HepG2 (cell line): ENCODE results near the gene FCRLA. TPM values are rescaled to one million over a fixed set of nuclear protein-coding genes. Genes with fewer than 3 reads are reported as not detected.

Source experiments
- ASH2L ChIP-seq: fragments of 300-600, 200-600 bp; sonication (generic); IDR thresholded peaks from 2 replicates; pipeline ENCODE4 v1.7.0; 2017; ENCODE audit warnings: low read depth, mild to moderate bottlenecking, moderate library complexity, mixed read lengths, low read length; ENCODE audit not compliant: insufficient read length
- ATM ChIP-seq: fragments of 450-650 bp; IDR thresholded peaks from 2 replicates; pipeline ENCODE4 v1.7.1; 2017; ENCODE audit warnings: mild to moderate bottlenecking, borderline replicate concordance
- CSRNP1 ChIP-seq: sonication (generic); formaldehyde crosslinking; IDR thresholded peaks from 2 replicates; pipeline ENCODE4 v1.8.1; 2023; ENCODE audit warnings: mild to moderate bottlenecking, missing genetic modification reagents
- DR1 ChIP-seq: sonication (generic); formaldehyde crosslinking; IDR thresholded peaks from 2 replicates; pipeline ENCODE4 v1.8.0; 2021; ENCODE audit warnings: mild to moderate bottlenecking, missing genetic modification reagents, inconsistent platforms
- ELK4 ChIP-seq: sonication (generic); formaldehyde crosslinking; IDR thresholded peaks from 2 replicates; pipeline ENCODE4 v1.9.0; 2021; ENCODE audit warnings: missing genetic modification reagents, borderline replicate concordance
- FOXP1 ChIP-seq, 2 experiments: fragments of 450-650 bp in 1 of 2; IDR thresholded peaks; 2 replicates each; pipeline ENCODE4 v1.6.1; 2017 to 2018; ENCODE audit warnings: antibody characterized with exemption in 1 of 2
- HOXA7 ChIP-seq: sonication (generic); formaldehyde crosslinking; IDR thresholded peaks from 2 replicates; pipeline ENCODE4 v1.8.1; 2022; ENCODE audit warnings: mild to moderate bottlenecking, missing genetic modification reagents, moderate library complexity
- MAZ ChIP-seq, 2 experiments: sonication (generic) in 1 of 2; formaldehyde crosslinking in 1 of 2; IDR thresholded peaks; 2 replicates each; pipeline versions ENCODE4 v1.5.0 to v1.6.1; 2012 to 2020; ENCODE audit warnings: low read depth in 2 of 2, mild to moderate bottlenecking in 2 of 2, borderline replicate concordance in 1 of 2, improper control_type of control experiment in 1 of 2, low read length in 1 of 2, missing genetic modification reagents in 1 of 2, moderate library complexity in 1 of 2
- MYC ChIP-seq: sonication (generic); formaldehyde crosslinking; IDR thresholded peaks from 2 replicates; pipeline ENCODE4 v1.9.0; 2021; ENCODE audit warnings: missing genetic modification reagents, borderline replicate concordance
- NR2C2 ChIP-seq: sonication (generic); formaldehyde crosslinking; IDR thresholded peaks from 2 replicates; pipeline ENCODE4 v1.4.0; 2020; ENCODE audit warnings: missing genetic modification reagents, mild to moderate bottlenecking, moderate library complexity, borderline replicate concordance
- NRL ChIP-seq: sonication (generic); formaldehyde crosslinking; IDR thresholded peaks from 2 replicates; pipeline ENCODE4 v1.5.0; 2020; ENCODE audit warnings: missing genetic modification reagents, mild to moderate bottlenecking, moderate library complexity, borderline replicate concordance
- RARG ChIP-seq: sonication (generic); formaldehyde crosslinking; IDR thresholded peaks from 2 replicates; pipeline ENCODE4 v1.4.0; 2020; ENCODE audit warnings: low read depth, mild to moderate bottlenecking, missing genetic modification reagents
- RXRA ChIP-seq: sonication (generic); formaldehyde crosslinking; IDR thresholded peaks from 2 replicates; pipeline ENCODE4 v1.5.1; 2020; ENCODE audit warnings: missing genetic modification reagents
- SATB2 ChIP-seq: sonication (generic); formaldehyde crosslinking; IDR thresholded peaks from 2 replicates; pipeline ENCODE4 v1.5.0; 2020; ENCODE audit warnings: missing genetic modification reagents
- SMAD3 ChIP-seq: sonication (generic); formaldehyde crosslinking; IDR thresholded peaks from 2 replicates; pipeline ENCODE4 v1.4.0; 2020; ENCODE audit warnings: missing genetic modification reagents
- SYNCRIP ChIP-seq: fragments of 200-400 bp; formaldehyde crosslinking; IDR thresholded peaks from 2 replicates; pipeline ENCODE4 v1.6.1; 2018; ENCODE audit warnings: mild to moderate bottlenecking, low read depth, low read length; ENCODE audit not compliant: insufficient read depth
- ZFP36 ChIP-seq: fragments of 150-350 bp; IDR thresholded peaks from 2 replicates; pipeline ENCODE4 v1.6.1; 2018; ENCODE audit warnings: borderline replicate concordance, low read length, low read depth; ENCODE audit not compliant: partially characterized antibody
- ZKSCAN1 ChIP-seq: fragments of 150-350 bp; IDR thresholded peaks from 2 replicates; pipeline ENCODE4 v1.6.1; 2014; ENCODE audit warnings: low read length
- ZNF292 ChIP-seq: sonication (generic); formaldehyde crosslinking; IDR thresholded peaks from 2 replicates; pipeline ENCODE4 v1.8.1; 2022; ENCODE audit warnings: mild to moderate bottlenecking, low read depth, missing genetic modification reagents, borderline replicate concordance
- ZNF296 ChIP-seq: sonication (generic); formaldehyde crosslinking; conservative IDR thresholded peaks from 2 replicates; pipeline ENCODE4 v1.5.0; 2020; ENCODE audit warnings: mild to moderate bottlenecking, missing genetic modification reagents
- ZNF333 ChIP-seq: sonication (generic); formaldehyde crosslinking; IDR thresholded peaks from 2 replicates; pipeline ENCODE4 v1.4.0; 2020; ENCODE audit warnings: mild to moderate bottlenecking, missing genetic modification reagents, borderline replicate concordance
- ZNF484 ChIP-seq: sonication (generic); formaldehyde crosslinking; IDR thresholded peaks from 2 replicates; pipeline ENCODE4 v1.5.1; 2020; ENCODE audit warnings: mild to moderate bottlenecking, low read depth, missing genetic modification reagents, borderline replicate concordance
- ZNF674 ChIP-seq: sonication (generic); formaldehyde crosslinking; IDR thresholded peaks from 2 replicates; pipeline ENCODE4 v1.5.0; 2020; ENCODE audit warnings: low read depth, mild to moderate bottlenecking, missing genetic modification reagents
- ZNF7 ChIP-seq: IDR thresholded peaks from 2 replicates; pipeline ENCODE4 v1.6.1; 2016; ENCODE audit warnings: missing biosample characterization, missing genetic modification reagents
- ZNF781 ChIP-seq: sonication (generic); formaldehyde crosslinking; IDR thresholded peaks from 2 replicates; pipeline ENCODE4 v1.5.1; 2020; ENCODE audit warnings: borderline replicate concordance, mild to moderate bottlenecking, missing genetic modification reagents; ENCODE audit errors: not compliant biosample characterization
- ZNF782 ChIP-seq: sonication (generic); formaldehyde crosslinking; IDR thresholded peaks from 2 replicates; pipeline ENCODE4 v1.4.0; 2020; ENCODE audit warnings: missing genetic modification reagents, mild to moderate bottlenecking, borderline replicate concordance
- ZNF788 ChIP-seq: sonication (generic); formaldehyde crosslinking; IDR thresholded peaks from 2 replicates; pipeline ENCODE4 v1.5.0; 2020; ENCODE audit warnings: mild to moderate bottlenecking, missing genetic modification reagents, borderline replicate concordance
- polyA plus RNA-seq, 8 experiments: library from polyadenylated mRNA; depleted of rRNA in 3 of 8; stranded (reverse) in 7 of 8; unstranded in 1 of 8; fragments of >200 nt; fragmentation: Illumina TruSeq in 4 of 8; extraction: Trizol in 4 of 8; gene quantifications; 2 replicates each; pipeline versions ENCODE4 v1.2.1 to v1.2.3, GENCODE V29; 2011 to 2016; ENCODE audit warnings: low read depth in 4 of 8, missing spikeins in 1 of 8, mixed read lengths in 1 of 8; ENCODE audit not compliant: insufficient read depth in 1 of 8
- total RNA-seq, 5 experiments: library from RNA; depleted of rRNA; stranded (reverse); fragments of >200 nt; fragmentation: Illumina TruSeq; extraction: Trizol; gene quantifications; 2 replicates each; pipeline ENCODE4 v1.2.3, GENCODE V29; 2016; ENCODE audit warnings: low read depth in 1 of 5

FCRLA gene
- total and polyA plus RNA-seq, 2 of the 13 experiments (the other 11 are each of a cell fraction or from before 2014, with no cell fraction given): not detected

DNA sequence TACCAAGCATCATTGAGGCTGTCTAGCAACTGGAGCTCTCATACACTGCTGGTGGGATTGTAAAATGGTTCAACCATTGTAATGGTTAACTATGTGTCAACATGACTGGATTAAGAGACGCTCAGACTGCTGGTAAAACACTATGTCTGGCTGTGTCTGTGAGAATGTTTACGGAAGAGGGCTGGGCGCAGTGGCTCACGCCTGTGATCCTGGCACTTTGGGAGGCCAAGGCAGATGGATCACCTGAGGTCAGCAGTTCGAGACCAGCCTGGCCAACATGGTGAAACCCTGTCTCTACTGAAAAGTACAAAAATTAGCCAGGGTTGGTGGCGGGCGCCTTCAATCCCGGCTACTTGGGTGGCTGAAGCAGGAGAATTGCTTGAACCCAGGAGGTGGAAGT, 4.8 kb upstream of the FCRLA start (continued):
- TF ChIP-seq RARG (CRISPR knock-in tag) (no peak), NRL (CRISPR knock-in tag) (no peak), ASH2L (no peak), ZFP36 (no peak), RXRA (CRISPR knock-in tag) (peak; percentile 64; the same call in 1 of the 2 replicates), ATM (no peak), MYC (CRISPR knock-in tag) (no peak), ZNF674 (no peak), FOXP1 (IDR thresholded peaks at IDR 0.05) (peak; percentile 27; the same call in 1 of the 2 replicates), FOXP1 (CRISPR knock-in tag; IDR thresholded peaks at IDR 0.05) (peak; percentile 87), SATB2 (CRISPR knock-in tag) (no peak), NR2C2 (CRISPR knock-in tag) (no peak), ZNF484 (CRISPR knock-in tag) (no peak), DR1 (no peak), HOXA7 (CRISPR knock-in tag) (no peak), CSRNP1 (CRISPR knock-in tag) (no peak), ZNF333 (CRISPR knock-in tag) (no peak), ZNF292 (CRISPR knock-in tag) (peak; percentile 89), ZNF782 (CRISPR knock-in tag) (no peak), ZNF7 (CRISPR knock-in tag) (no peak), ZNF296 (CRISPR knock-in tag) (no peak), ZNF788 (peak; percentile 63; the same call in 1 of the 2 replicates), SMAD3 (CRISPR knock-in tag) (0 out of 2 replicates have a peak, but pooled peaks have one; percentile 63), SYNCRIP (no peak), ELK4 (CRISPR knock-in tag) (no peak), ZNF781 (CRISPR knock-in tag) (no peak), ZKSCAN1 (no peak), MAZ (IDR thresholded peaks at IDR 0.05; ENCODE audit: borderline replicate concordance, low read depth, low read length) (no peak), MAZ (CRISPR knock-in tag; IDR thresholded peaks at IDR 0.05; ENCODE audit: low read depth) (no peak)
